Measurements from ENCODE around the gene ZSWIM1. TPM values are rescaled to one million over a fixed set of nuclear protein-coding genes. Genes with fewer than 3 reads are reported as not detected.

Gene ZSWIM1
- 7.9 to 11.3 TPM (median 8.1 TPM) in 3 replicates for total RNA-seq
- long read RNA-seq: 0 reads

GRCh38 chr20:45880988-45881788 lies at the start of gene ZSWIM1:
Gene ZSWIM1, plus strand, starts transcription at chr20:45881227. Its CDS starts 1,366 bp downstream, at chr20:45882593.
- no peak for TF ChIP-seq CTCF (IDR thresholded peaks at IDR 0.05)
- Mint-ChIP-seq H3K4me1 (ENCODE audit: low read depth) (peaks cover 26% of the 10 kb centered on the region), H3K4me3 (ENCODE audit: unreplicated experiment) (peak within 1 kb of the TSS; percentile 85), H3K36me3 (ENCODE audit: low read depth) (peaks cover 10% of the 10 kb centered on the region), H3K27ac (ENCODE audit: unreplicated experiment) (peak within 1 kb of the TSS; percentile 93), H3K27me3 (ENCODE audit: low read depth) (no peaks in the 10 kb centered on the region), H3K9me3 (ENCODE audit: low read depth) (no peaks in the 10 kb centered on the region)
- peak; percentile 99 for DNase-seq (ENCODE audit: low spot score)

- Mint-ChIP-seq H3K36me3 (ENCODE audit: low read depth) (peaks cover 1% of the 10 kb centered on the region), H3K4me1 (ENCODE audit: low read depth) (peaks cover 56% of the 10 kb centered on the region), H3K9me3 (ENCODE audit: low read depth) (no peaks in the 10 kb centered on the region), H3K27me3 (ENCODE audit: low read depth) (no peaks in the 10 kb centered on the region), H3K27ac (ENCODE audit: unreplicated experiment) (peak overlapping the region; percentile 85), H3K4me3 (ENCODE audit: unreplicated experiment) (peak overlapping the region; percentile 89)
- TF ChIP-seq CTCF (IDR thresholded peaks at IDR 0.05): no peak
- DNase-seq (ENCODE audit: low spot score): no peak
These were observed 48.4 kb upstream of the ZSWIM1 start for GRCh38 chr20:45832619-45833018.

- peaks cover 1% of the 10 kb centered on the region for H3K36me3 Mint-ChIP-seq (ENCODE audit: low read depth)
- no peaks in the 10 kb centered on the region for H3K9me3 Mint-ChIP-seq (ENCODE audit: low read depth)
- DNase-seq (ENCODE audit: low spot score): no peak
- H3K27me3 Mint-ChIP-seq (ENCODE audit: low read depth): no peaks in the 10 kb centered on the region
- H3K4me1 Mint-ChIP-seq (ENCODE audit: low read depth): peaks cover 50% of the 10 kb centered on the region
- H3K4me3 Mint-ChIP-seq (ENCODE audit: unreplicated experiment): peak within 1 kb of the TSS; percentile 89
- TF ChIP-seq CTCF (IDR thresholded peaks at IDR 0.05): no peak
- peak within 1 kb of the TSS; percentile 87 for H3K27ac Mint-ChIP-seq (ENCODE audit: unreplicated experiment)
These were observed 47.8 kb upstream of the ZSWIM1 start, which contains the start of gene SNX21 for GRCh38 chr20:45833030-45833882. Gene SNX21, plus strand, starts transcription at chr20:45833799. Its CDS starts 121 bp downstream, at chr20:45833920.

- DNase-seq (ENCODE audit: low spot score): peak; percentile 92
- Mint-ChIP-seq H3K36me3 (ENCODE audit: low read depth) (peaks cover 1% of the 10 kb centered on the region), H3K4me3 (ENCODE audit: unreplicated experiment) (peak overlapping the region; percentile 89), H3K4me1 (ENCODE audit: low read depth) (peaks cover 41% of the 10 kb centered on the region), H3K27ac (ENCODE audit: unreplicated experiment) (peak overlapping the region; percentile 87), H3K27me3 (ENCODE audit: low read depth) (no peaks in the 10 kb centered on the region), H3K9me3 (ENCODE audit: low read depth) (no peaks in the 10 kb centered on the region)
- TF ChIP-seq CTCF (IDR thresholded peaks at IDR 0.05): no peak
These were observed 46.9 kb upstream of the ZSWIM1 start for GRCh38 chr20:45833883-45834796.
